UCSD-AML1 (cell line): ENCODE measurements around the gene MSL3.

Source experiments
- DNase-seq: peaks from one replicate; lab custom pipeline; 2025; ENCODE audit not compliant: unreplicated experiment; lab: John Stamatoyannopoulos, UW

MSL3 gene, protein sequence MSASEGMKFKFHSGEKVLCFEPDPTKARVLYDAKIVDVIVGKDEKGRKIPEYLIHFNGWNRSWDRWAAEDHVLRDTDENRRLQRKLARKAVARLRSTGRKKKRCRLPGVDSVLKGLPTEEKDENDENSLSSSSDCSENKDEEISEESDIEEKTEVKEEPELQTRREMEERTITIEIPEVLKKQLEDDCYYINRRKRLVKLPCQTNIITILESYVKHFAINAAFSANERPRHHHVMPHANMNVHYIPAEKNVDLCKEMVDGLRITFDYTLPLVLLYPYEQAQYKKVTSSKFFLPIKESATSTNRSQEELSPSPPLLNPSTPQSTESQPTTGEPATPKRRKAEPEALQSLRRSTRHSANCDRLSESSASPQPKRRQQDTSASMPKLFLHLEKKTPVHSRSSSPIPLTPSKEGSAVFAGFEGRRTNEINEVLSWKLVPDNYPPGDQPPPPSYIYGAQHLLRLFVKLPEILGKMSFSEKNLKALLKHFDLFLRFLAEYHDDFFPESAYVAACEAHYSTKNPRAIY

DNA sequence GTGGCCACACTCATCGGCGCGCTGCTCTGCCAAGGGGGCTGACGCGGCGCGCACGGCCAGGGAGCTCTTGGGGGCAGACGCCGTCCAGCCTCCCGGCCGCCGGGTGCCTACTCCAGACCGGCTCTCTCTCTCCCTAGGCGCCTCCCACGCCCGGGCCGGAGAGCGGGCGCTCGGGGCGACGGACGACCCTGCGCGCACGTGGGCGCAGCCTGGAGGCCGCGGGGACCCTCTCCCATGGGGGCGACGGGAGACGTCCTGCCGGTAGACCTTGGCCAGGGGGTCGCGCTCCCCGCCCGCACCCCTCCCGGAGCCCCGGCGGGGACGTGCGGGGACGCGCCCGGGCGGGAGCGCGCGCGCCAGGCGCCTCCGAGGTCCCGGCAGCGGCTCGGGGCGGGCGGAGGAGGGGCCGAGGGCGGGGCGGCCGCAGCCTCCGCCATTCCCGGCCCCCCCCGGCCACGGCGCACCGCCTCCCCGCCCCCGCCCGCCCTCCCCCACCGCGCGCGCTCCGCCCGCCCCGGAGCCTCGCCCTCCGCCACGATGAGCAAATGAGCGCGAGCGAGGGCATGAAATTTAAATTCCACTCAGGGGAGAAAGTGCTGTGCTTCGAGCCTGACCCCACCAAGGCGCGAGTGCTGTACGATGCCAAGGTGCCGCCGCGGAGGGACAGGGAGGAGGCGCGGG, at the start of gene MSL3:
Gene MSL3, plus strand, starts transcription at position 519 of the 681 bp plus-strand sequence. Its CDS starts 27 bp downstream, at position 546.
- peak; percentile 63 for DNase-seq

DNA sequence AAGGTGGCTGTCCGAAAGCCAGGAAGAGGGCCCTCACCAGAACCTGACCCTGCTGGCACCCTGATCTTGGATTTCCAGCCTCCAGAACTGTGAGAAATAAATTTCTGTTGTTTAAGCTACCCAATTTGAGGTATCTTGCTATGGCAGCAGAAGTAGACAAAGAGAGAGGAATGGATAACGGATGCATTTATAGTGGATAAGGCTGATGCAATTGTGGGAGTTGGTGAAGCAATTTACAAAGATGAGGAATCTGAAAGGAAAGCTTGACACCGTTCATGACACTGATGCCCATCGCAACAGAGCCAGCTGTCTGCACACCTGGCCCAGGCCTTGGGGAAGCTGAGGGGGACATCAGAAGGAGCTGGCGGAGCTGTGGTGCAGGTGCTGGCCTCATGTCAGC, 35.7 kb upstream of the MSL3 start:
- no peak for DNase-seq

GRCh38 chrX:11724122-11725017, 33.7 kb upstream of the MSL3 start:
- DNase-seq, result no peak

DNA sequence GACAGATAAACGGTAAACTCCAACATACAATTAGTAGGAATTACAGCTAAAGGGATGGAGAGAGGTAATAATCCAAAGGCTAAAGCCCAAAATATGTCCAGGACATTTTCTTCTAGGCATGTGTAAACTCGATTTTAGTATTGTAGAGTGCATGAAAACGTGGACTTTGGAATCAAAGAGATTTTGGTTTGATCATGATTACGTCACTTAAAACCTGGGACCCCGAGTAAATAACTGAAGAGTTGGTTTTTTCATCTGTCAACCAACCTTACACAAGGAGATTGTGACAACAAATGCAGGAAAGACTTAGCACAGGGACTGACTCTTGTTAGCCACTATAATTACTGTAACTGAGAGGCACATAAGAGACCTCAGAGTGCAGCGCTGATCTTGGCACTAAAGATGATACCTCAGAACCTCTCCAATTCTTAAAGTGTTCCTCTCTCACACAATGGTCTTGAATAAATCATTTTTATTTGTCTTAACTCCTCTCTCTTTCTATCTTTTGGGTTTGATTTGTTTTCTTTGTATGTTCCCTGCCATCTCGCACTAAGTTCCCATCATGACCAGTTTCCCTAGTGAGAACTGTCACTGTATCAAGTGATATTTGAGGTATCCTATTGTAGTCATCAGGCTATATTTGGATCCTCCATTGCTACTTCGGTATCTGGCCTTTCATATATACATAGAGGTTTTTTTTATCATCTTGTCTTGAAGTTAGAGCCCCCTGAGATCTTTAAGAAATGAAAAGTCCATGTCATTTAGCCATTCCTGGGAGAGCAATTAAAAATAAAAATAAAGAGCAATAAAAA, 32.2 kb upstream of the MSL3 start:
- DNase-seq, result no peak

GRCh38 chrX:11728556-11728955, 29.5 kb upstream of the MSL3 start:
- DNase-seq, result no peak

DNA sequence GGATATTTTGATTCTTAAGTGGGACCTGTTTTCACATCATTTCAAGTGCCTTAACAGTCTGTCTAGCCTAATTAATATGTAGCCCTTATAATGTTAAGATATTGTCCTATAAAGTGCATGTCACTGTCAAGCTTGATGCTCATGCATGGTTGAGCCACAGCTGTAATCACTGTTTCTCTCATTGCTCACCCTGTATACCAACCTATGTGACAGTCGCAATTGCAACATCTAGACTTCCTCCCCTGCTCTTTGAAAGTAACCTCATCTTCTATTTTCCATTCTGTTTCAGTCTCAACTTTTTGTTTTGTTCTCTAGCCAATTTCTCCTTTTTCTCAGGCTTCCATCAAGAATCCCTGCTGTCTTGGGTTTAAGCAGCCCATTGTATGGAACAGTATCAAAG, 24.4 kb upstream of the MSL3 start:
- no peak for DNase-seq

GRCh38 chrX:11739776-11740175, 18.3 kb upstream of the MSL3 start:
- DNase-seq, result no peak

DNA sequence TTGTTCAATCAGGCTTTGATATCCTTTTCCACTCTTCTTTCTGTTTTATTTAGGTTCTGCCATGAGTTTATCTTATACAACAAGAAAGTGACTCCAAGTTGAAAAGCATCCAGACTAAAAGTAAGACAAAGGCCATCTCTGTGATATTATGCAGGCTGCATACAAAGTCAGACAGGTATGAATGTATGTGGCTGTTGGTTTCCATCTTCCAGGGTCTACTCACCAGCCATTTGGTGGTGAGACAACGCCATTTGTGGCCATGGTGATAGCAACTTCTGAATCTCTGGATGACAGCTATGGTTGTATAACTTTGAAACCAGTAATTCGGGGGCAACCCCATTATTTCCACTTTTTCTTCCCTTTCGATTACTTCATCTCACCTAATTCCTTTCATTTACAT, 17.2 kb upstream of the MSL3 start:
- no peak for DNase-seq

GRCh38 chrX:11741574-11741973, 16.5 kb upstream of the MSL3 start:
- DNase-seq, result no peak

GRCh38 chrX:11745881-11746280, 12.2 kb upstream of the MSL3 start:
- DNase-seq, result no peak

DNA sequence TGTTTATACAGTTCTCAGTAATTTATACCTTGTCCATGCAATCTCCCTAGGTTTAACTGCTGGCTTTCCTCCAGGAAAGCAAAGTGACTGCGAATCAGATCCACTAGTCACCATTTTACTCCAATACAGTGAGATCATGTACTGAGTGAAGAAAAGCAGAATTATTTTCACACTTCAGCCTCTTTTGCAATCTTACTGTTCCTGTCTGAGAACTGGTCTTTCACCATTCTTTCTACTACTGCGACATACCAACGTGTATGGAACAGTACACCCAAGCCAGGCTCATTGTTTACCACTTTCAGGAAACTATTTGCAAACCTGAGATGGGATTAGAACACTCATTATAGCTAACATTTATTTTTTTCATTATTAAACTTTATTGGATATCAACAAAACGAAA, 8.0 kb upstream of the MSL3 start:
- no peak for DNase-seq

- DNase-seq, result no peak
Measured at GRCh38 chrX:11750694-11751093, 7.3 kb upstream of the MSL3 start.

- no peak for DNase-seq
Measured at GRCh38 chrX:11751261-11751660, 6.8 kb upstream of the MSL3 start.

DNA sequence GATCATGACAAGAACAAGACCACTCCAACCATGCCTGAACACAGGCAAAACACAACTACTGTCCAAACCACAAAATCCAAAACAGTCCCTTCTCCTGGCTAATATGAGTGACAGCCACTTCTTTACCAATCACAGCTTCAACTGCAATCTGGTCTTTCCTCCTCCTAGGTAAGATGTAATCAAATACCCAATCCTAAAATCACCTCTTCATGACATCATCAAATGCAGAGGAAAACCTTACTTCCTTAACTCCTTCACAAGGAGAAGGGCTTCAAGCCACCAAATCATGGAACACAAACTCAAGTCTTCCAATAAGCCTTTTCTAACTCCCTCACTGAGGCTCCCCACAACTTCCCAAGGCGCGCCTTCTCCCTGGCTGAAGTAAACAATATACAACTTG, 4.4 kb upstream of the MSL3 start:
- no peak for DNase-seq

DNA sequence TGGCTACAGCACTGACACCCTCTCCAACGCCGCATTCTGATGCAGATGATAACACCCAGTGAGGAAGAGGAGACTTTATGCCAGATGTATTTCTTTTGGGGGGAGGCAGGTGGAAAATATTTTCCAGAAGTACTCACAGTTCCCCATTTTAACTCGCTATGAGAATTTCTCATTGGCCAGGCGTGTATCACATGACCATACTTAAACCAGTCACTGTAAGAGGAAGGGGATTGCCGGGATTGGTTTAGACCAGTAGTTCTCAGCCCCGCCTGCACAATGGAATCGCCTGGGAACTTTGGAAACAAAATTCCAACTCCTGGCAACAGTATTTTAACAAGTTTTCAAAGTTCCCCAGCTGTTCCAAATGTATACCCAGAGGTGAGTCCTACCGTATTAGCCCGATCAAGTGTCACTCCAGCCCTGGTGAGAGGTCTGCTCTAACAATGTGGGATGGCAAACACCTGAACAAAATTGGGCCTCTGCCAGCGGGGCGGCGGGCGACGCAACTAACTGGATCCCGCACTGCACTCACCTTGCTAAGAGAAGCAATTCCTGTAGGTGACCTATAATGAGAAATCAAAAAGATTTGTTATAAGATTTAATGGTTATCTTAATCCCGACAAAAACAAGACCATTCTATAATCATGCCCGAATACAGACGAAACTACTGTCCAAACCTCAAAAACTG, 2.9 kb upstream of the MSL3 start:
- no peak for DNase-seq

- no peak for DNase-seq
Measured at GRCh38 chrX:11755724-11756123, 2.3 kb upstream of the MSL3 start.

GRCh38 chrX:11756354-11757318, 1.4 kb upstream of the MSL3 start:
- DNase-seq, result no peak

DNA sequence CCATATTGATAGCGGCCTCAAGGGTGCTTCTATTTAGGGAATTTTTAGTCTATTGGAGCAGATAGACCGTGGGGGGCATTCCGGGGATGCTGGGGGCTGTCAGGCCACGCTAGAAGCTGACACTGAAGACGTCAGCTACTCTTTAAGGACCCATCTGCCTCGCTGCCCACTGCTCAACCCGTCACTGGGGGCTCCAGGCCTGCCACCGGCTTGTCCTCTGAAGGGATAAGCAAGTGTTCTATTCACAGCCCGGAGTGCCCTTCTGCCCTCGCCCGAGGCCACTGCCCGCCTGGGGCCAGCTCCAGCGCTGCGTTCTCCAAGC, 679 bp upstream of the MSL3 start:
- no peak for DNase-seq
